GM13977 (cell line): Measurements from ENCODE around the gene ASTN1.

Experiments used
- DNase-seq: peaks from one replicate; pipeline ENCODE4 v3.0.0; 2012; ENCODE audit warnings: low spot score
- in situ Hi-C: fragments of 300-500 bp; cut with MboI; formaldehyde crosslinking; loops from one replicate; pipeline ENCODE4 v1.12.0; 2022; ENCODE audit warnings: low sequenced_read_pairs, low pct_unique_long_range_greater_than_20kb, mixed read lengths, inconsistent platforms; ENCODE audit not compliant: unreplicated experiment
- TF ChIP-seq, protein P1 (sequence below): IDR thresholded peaks from 2 replicates; pipeline ENCODE4 v1.5.1; 2012; ENCODE audit warnings: mild to moderate bottlenecking, control low read depth; ENCODE audit not compliant: insufficient read depth; ENCODE audit errors: extremely low read depth, missing control alignments

Gene ASTN1

GRCh38 chr1:177200290-177200689 is 35.8 kb upstream of the ASTN1 start:
- no peak for DNase-seq
- TF ChIP-seq, protein P1, sequence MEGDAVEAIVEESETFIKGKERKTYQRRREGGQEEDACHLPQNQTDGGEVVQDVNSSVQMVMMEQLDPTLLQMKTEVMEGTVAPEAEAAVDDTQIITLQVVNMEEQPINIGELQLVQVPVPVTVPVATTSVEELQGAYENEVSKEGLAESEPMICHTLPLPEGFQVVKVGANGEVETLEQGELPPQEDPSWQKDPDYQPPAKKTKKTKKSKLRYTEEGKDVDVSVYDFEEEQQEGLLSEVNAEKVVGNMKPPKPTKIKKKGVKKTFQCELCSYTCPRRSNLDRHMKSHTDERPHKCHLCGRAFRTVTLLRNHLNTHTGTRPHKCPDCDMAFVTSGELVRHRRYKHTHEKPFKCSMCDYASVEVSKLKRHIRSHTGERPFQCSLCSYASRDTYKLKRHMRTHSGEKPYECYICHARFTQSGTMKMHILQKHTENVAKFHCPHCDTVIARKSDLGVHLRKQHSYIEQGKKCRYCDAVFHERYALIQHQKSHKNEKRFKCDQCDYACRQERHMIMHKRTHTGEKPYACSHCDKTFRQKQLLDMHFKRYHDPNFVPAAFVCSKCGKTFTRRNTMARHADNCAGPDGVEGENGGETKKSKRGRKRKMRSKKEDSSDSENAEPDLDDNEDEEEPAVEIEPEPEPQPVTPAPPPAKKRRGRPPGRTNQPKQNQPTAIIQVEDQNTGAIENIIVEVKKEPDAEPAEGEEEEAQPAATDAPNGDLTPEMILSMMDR: no peak
- in situ Hi-C loops: no loop called here

GRCh38 chr1:177198243-177198642 is 33.7 kb upstream of the ASTN1 start:
- in situ Hi-C loops: no loop called here
- TF ChIP-seq, protein P1: no peak
- no peak for DNase-seq

- TF ChIP-seq, protein P1: no peak
- in situ Hi-C loops: no loop called here
- no peak for DNase-seq
Observed at GRCh38 chr1:177190308-177190970, 25.9 kb upstream of the ASTN1 start.

- no peak for DNase-seq
- in situ Hi-C loops: no loop called here
- TF ChIP-seq, protein P1: no peak
Observed at GRCh38 chr1:177186639-177187038, 22.1 kb upstream of the ASTN1 start.

DNA sequence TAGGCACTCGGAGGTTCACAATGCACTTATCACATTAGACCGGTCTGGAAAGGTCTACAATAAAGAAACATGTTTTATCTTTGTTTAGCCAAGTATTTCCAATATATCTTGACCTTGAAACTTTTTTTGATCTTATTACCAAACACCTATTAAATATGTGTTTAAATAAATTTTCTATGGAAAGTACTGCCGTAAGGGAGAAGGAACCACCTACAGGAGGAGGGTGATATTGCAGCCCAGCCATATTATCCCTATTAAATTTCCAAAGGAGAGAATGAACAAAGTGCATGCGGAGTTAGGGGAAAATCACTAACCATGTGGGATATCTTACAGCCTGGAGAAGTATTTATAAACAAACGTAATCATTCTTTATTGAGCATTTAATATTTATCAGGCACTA is 20.7 kb upstream of the ASTN1 start:
- no peak for DNase-seq
- in situ Hi-C loops: no loop called here
- TF ChIP-seq, protein P1: no peak

DNA sequence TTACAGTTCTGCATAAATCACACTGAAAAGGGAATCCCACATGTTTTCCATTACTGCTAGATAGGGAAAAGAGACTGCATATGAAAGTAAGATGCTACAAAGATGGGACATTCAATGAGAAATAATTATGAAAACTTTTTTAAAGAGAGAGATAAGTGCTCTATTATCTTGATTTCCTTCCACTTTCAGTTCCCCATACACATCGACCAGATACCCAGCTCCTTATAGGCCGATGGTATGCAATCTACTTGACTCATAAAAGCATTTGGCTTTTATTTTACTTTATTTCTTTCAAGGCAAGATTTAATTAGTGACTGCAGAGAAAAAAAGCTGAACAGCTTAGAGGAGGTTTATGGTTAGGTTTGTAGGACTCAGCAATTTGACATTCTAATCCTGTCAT is 19.3 kb upstream of the ASTN1 start:
- in situ Hi-C loops: no loop called here
- DNase-seq: no peak
- TF ChIP-seq, protein P1: no peak
